Fibroblast of pulmonary artery (primary cell): ENCODE measurements around the gene TST.
A peak's percentile ranks its signal among the peaks of the same experiment; 100 is the strongest.

Experiments used
- DNase-seq: peaks from one replicate; pipeline ENCODE4 v3.0.0-alpha.2; 2010; ENCODE audit warnings: low read depth
- H3K4me3 ChIP-seq: replicated peaks from 2 replicates; pipeline ENCODE4 v1.5.1; 2011; ENCODE audit warnings: low read depth, mild to moderate bottlenecking, control low read depth, low read length, moderate library complexity
- TF ChIP-seq, protein P1 (sequence below): IDR thresholded peaks from 2 replicates; pipeline ENCODE4 v1.5.1; 2011; ENCODE audit warnings: mild to moderate bottlenecking, control low read depth, low read length, inconsistent platforms; ENCODE audit errors: missing control alignments

TST gene

DNA sequence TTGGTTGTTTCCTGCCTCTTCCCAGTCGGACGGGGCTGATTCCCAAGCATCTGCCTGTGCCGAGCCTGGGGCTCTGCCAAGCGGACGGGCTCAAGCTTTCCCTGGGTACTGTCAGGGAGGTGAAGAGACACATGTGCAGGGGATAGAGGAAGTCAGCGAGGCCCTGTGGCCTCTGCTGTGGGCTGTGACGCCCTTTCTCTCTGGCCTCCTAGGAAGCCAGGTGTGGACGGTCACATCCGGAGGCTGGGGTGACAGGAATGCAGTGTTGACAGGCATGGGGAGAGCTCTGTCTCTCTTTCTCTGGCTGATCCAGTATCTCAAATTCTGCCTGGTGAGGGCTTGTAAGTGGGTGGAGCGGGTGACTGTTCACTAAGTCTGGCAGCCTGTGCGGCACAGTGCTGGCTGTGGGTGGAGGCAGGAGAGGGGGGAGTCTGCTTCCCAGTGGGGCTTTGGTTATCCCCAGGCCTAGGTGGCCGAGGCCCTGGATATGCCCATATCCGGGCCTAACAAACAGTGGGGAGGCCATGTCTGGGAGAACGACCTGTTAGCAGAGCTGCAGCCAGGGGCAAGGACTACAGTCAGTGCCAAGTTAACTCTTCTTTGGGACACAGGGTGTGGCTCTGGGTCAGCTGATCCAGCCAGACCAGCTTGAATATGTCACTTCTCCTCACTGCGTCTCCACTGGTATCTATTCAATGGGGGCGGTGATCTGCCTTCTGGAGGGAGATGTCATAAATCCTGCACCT is 34.2 kb upstream of the TST start:
- TF ChIP-seq, protein P1, sequence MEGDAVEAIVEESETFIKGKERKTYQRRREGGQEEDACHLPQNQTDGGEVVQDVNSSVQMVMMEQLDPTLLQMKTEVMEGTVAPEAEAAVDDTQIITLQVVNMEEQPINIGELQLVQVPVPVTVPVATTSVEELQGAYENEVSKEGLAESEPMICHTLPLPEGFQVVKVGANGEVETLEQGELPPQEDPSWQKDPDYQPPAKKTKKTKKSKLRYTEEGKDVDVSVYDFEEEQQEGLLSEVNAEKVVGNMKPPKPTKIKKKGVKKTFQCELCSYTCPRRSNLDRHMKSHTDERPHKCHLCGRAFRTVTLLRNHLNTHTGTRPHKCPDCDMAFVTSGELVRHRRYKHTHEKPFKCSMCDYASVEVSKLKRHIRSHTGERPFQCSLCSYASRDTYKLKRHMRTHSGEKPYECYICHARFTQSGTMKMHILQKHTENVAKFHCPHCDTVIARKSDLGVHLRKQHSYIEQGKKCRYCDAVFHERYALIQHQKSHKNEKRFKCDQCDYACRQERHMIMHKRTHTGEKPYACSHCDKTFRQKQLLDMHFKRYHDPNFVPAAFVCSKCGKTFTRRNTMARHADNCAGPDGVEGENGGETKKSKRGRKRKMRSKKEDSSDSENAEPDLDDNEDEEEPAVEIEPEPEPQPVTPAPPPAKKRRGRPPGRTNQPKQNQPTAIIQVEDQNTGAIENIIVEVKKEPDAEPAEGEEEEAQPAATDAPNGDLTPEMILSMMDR: no peak
- no peak overlapping the region for H3K4me3 ChIP-seq

GRCh38 chr22:37052386-37053309 is 33.4 kb upstream of the TST start:
- DNase-seq: no peak
- TF ChIP-seq, protein P1: no peak
- H3K4me3 ChIP-seq: peak overlapping the region; percentile 60

More for the DNA sequence above, 34.2 kb upstream of the TST start:
- peak; percentile 17 for DNase-seq

DNA sequence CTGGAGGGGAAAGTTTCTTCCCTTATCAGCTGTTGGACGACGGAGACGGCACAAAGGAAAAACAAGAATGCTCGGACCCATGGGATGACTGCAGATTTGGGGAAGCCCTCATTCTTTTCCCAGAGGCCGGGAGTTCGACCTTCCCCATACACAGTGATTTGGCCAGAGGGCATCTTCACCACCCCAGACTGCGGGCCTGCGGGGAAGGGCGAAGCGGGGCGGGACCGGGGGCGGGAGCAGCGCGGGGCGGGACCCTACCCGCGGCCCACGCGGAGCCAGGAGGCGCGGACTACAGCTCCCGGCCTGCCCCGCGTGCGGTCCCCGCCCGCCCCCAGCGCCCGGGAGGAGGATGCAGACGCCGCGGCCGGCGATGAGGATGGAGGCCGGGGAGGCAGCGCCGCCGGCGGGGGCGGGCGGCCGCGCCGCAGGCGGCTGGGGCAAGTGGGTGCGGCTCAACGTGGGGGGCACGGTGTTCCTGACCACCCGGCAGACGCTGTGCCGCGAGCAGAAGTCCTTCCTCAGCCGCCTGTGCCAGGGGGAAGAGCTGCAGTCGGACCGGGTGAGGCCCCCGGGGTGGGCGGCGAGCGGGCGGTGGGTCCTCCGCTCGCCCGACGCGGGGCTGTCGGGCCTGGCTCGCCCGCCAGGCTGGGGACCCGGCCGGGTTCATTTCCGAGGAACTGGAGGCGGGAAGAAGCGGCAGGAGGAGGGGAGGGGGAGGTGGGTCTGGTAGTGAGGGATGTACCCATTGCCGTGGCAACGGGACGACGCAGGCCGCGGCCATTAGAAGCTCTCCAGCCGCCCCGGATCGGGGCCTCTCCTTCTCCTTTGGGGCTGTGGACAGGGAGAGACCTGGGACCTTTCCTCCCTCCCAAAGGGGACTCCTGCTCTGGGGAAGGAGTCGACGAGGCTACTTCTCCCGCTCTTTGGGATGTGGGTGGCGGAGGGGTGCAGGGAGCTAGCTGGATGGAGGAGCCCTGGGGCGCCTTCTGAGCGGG is 32.4 kb upstream of the TST start, which contains the start of gene KCTD17:
TSS of gene KCTD17 (plus strand) at position 352 of the 995 bp plus-strand sequence. CDS start at position 371, 19 bp downstream.
- peak within 1 kb of the TSS; percentile 60 for H3K4me3 ChIP-seq
- DNase-seq: peak; percentile 69
- TF ChIP-seq, protein P1: no peak

GRCh38 chr22:37050913-37051312 is 31.7 kb upstream of the TST start:
- DNase-seq: no peak
- TF ChIP-seq, protein P1: no peak

GRCh38 chr22:37049224-37049623 is 30.0 kb upstream of the TST start:
- no peak overlapping the region for H3K4me3 ChIP-seq
- TF ChIP-seq, protein P1: no peak
- DNase-seq: no peak

More at GRCh38 chr22:37050913-37051312, 31.7 kb upstream of the TST start:
- H3K4me3 ChIP-seq: no peak overlapping the region

DNA sequence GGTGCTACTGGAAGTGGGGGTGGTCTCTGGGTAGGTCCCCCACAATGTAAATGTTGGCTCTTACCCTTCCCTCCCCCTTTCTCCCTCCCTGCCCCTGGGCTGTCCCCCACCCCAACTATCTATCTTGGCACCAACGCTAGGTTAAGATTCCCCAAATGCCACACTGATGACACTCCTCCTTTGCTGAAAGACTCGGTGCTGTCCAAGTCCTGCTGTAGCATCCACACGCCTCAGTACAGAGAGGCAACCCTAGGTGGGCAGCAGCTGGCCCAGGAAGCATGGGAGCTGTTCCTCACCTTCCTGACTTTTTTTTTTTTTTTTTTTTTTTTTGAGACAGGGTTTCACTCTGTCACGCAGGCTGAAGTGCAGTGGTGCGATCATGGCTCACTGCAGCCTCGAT is 28.9 kb upstream of the TST start:
- no peak overlapping the region for H3K4me3 ChIP-seq
- no peak for DNase-seq
- TF ChIP-seq, protein P1: no peak
